Liver (tissue), 9 donors: ENCODE measurements around the gene DOCK9. TPM values are rescaled to one million over a fixed set of nuclear protein-coding genes. Genes with fewer than 3 reads are reported as not detected.

Source experiments
- DNase-seq: peaks from one replicate; pipeline ENCODE4 v3.0.0-alpha.2; 2017; ENCODE audit warnings: low spot score
- H3K27ac ChIP-seq, 2 donors: one replicate each; pipeline ENCODE4 v1.7.0; 2013; ENCODE audit warnings: inconsistent platforms in 2 of 2, low read length in 2 of 2, control low read depth in 1 of 2, low read depth in 1 of 2, mild to moderate bottlenecking in 1 of 2
- H3K27me3 ChIP-seq, 4 donors: one replicate each; pipeline versions ENCODE4 v1.6.1 to v1.7.0; 2013; ENCODE audit warnings: low read length in 3 of 4, inconsistent platforms in 1 of 4, mild to moderate bottlenecking in 1 of 4, moderate library complexity in 1 of 4; ENCODE audit not compliant: control insufficient read depth in 4 of 4, insufficient read depth in 4 of 4
- H3K36me3 ChIP-seq, 4 donors: one replicate each; pipeline versions ENCODE4 v1.6.1 to v1.7.0; 2013; ENCODE audit warnings: low read length in 3 of 4, mild to moderate bottlenecking in 3 of 4, low read depth in 1 of 4, moderate library complexity in 1 of 4; ENCODE audit not compliant: control insufficient read depth in 4 of 4, insufficient read depth in 3 of 4
- H3K4me1 ChIP-seq, 4 donors: one replicate each; pipeline versions ENCODE4 v1.6.1 to v1.7.0; 2013; ENCODE audit warnings: low read length in 3 of 4, mild to moderate bottlenecking in 3 of 4, moderate library complexity in 1 of 4; ENCODE audit not compliant: control insufficient read depth in 4 of 4, insufficient read depth in 4 of 4
- H3K4me3 ChIP-seq, 3 donors: one replicate each; pipeline versions ENCODE4 v1.6.1 to v1.7.0; 2013; ENCODE audit warnings: low read length in 3 of 3, control low read depth in 1 of 3, low read depth in 1 of 3, mild to moderate bottlenecking in 1 of 3
- H3K9ac ChIP-seq, 2 donors: one replicate each; pipeline ENCODE4 v1.7.0; 2013; ENCODE audit warnings: low read length in 2 of 2, mild to moderate bottlenecking in 2 of 2, moderate library complexity in 2 of 2, control low read depth in 1 of 2, low read depth in 1 of 2
- H3K9me3 ChIP-seq, 4 donors: one replicate each; pipeline versions ENCODE4 v1.6.1 to v1.7.0; 2013; ENCODE audit warnings: low read length in 3 of 4; ENCODE audit not compliant: control insufficient read depth in 4 of 4
- ATF3 ChIP-seq: IDR thresholded peaks from 2 replicates; pipeline ENCODE4 v1.6.1; 2016; ENCODE audit warnings: antibody characterized with exemption
- CTCF ChIP-seq: fragments of 150-350 bp; IDR thresholded peaks from 2 replicates; pipeline ENCODE4 v1.5.1; 2017; ENCODE audit warnings: improper control_type of control experiment, low read depth, low read length; ENCODE audit not compliant: missing input control
- EGR1 ChIP-seq, 2 donors: IDR thresholded peaks; 2 replicates each; pipeline ENCODE4 v1.6.1; 2016 to 2018; ENCODE audit warnings: antibody characterized with exemption in 2 of 2, low read depth in 2 of 2
- FOXA1 ChIP-seq: IDR thresholded peaks from 2 replicates; pipeline ENCODE4 v1.6.1; 2016; ENCODE audit warnings: antibody characterized with exemption
- FOXA2 ChIP-seq: IDR thresholded peaks from 2 replicates; pipeline ENCODE4 v1.6.1; 2016; ENCODE audit warnings: antibody characterized with exemption
- GABPA ChIP-seq, 2 donors: IDR thresholded peaks in 1 of 2; conservative IDR thresholded peaks in 1 of 2; 2 replicates each; pipeline ENCODE4 v1.6.1; 2016; ENCODE audit warnings: antibody characterized with exemption in 2 of 2, mild to moderate bottlenecking in 1 of 2, moderate library complexity in 1 of 2
- HNF4A ChIP-seq, 2 donors: conservative IDR thresholded peaks; 2 replicates each; pipeline ENCODE4 v1.6.1; 2016; ENCODE audit warnings: antibody characterized with exemption in 2 of 2, mild to moderate bottlenecking in 2 of 2
- HNF4G ChIP-seq: IDR thresholded peaks from 2 replicates; pipeline ENCODE4 v1.6.1; 2016; ENCODE audit warnings: antibody characterized with exemption
- JUND ChIP-seq, 2 donors: IDR thresholded peaks; 2 replicates each; pipeline ENCODE4 v1.6.1; 2016; ENCODE audit warnings: antibody characterized with exemption in 2 of 2
- MAX ChIP-seq: IDR thresholded peaks from 2 replicates; pipeline ENCODE4 v1.6.1; 2016; ENCODE audit warnings: antibody characterized with exemption
- NR2F2 ChIP-seq: IDR thresholded peaks from 2 replicates; pipeline ENCODE4 v1.6.1; 2016; ENCODE audit warnings: antibody characterized with exemption
- RAD21 ChIP-seq, 2 donors: IDR thresholded peaks; 2 replicates each; pipeline ENCODE4 v1.6.1; 2016; ENCODE audit warnings: antibody characterized with exemption in 2 of 2, mild to moderate bottlenecking in 2 of 2
- REST ChIP-seq: IDR thresholded peaks from 2 replicates; pipeline ENCODE4 v1.6.1; 2016; ENCODE audit warnings: antibody characterized with exemption, mild to moderate bottlenecking
- SP1 ChIP-seq: IDR thresholded peaks from 2 replicates; pipeline ENCODE4 v1.6.1; 2018; ENCODE audit warnings: antibody characterized with exemption, mild to moderate bottlenecking
- TAF1 ChIP-seq: conservative IDR thresholded peaks from 2 replicates; pipeline ENCODE4 v1.6.1; 2016; ENCODE audit warnings: antibody characterized with exemption, mild to moderate bottlenecking
- YY1 ChIP-seq: IDR thresholded peaks from 2 replicates; pipeline ENCODE4 v1.6.1; 2016; ENCODE audit warnings: antibody characterized with exemption, mild to moderate bottlenecking
- ZBTB33 ChIP-seq: IDR thresholded peaks from 2 replicates; pipeline ENCODE4 v1.6.1; 2016; ENCODE audit warnings: antibody characterized with exemption
- WGBS: extraction: QIAGEN DNeasy Blood & Tissue Kit; methylation state at CpG from one replicate; pipeline ENCODE4 v1.1.7; 2013; 5-methylcytosine and 5-hydroxymethylcytosine counted together
- polyA plus RNA-seq, 2 donors: library from polyadenylated mRNA; stranded (reverse) in 1 of 2; unstranded in 1 of 2; fragments of 200-250 nt in 1 of 2; fragments of >200 nt in 1 of 2; fragmentation: Nextera tagmentation in 1 of 2; extraction: Ambion mirVana in 1 of 2; gene quantifications; one replicate each; pipeline versions ENCODE4 v1.2.1 to v1.2.3, GENCODE V29; 2013 to 2015
- total RNA-seq, 2 donors: library from RNA; depleted of rRNA; stranded (reverse); fragments of >200 nt; gene quantifications; one replicate each; pipeline ENCODE4 v1.2.3, GENCODE V29; 2014
- donor health status: healthy.
- donor health status: healthy.
- donor health status: healthy.
- donor health status: healthy.
- donor health status: healthy.

The DOCK9 gene
- total and polyA plus RNA-seq, 4 donors, result 5.4 to 31.3 (median 10.6) TPM

- no peak overlapping the region for H3K9ac ChIP-seq
- no peaks in the 10 kb centered on the region for H3K27me3 ChIP-seq
- H3K4me1 ChIP-seq, result peaks cover 2 to 17% (median 10%) of the 10 kb centered on the region in 4 donors
- no peak for TF ChIP-seq GABPA (IDR thresholded peaks at IDR 0.05 in 1 of 2, conservative IDR thresholded peaks at IDR 0.05 in 1 of 2)
- no peak for TF ChIP-seq TAF1
- no peak for TF ChIP-seq REST
- no peak for TF ChIP-seq JUND (IDR thresholded peaks at IDR 0.05)
- TF ChIP-seq EGR1 (IDR thresholded peaks at IDR 0.05; ENCODE audit: low read depth in 2 of 2), result no peak
- no peak for TF ChIP-seq HNF4A (conservative IDR thresholded peaks at IDR 0.05)
- TF ChIP-seq ZBTB33, result no peak
- TF ChIP-seq SP1, result no peak
- TF ChIP-seq FOXA1, result no peak
- TF ChIP-seq YY1, result no peak
- no peak for TF ChIP-seq RAD21 (IDR thresholded peaks at IDR 0.05)
- no peak for TF ChIP-seq HNF4G
- TF ChIP-seq FOXA2, result no peak
- TF ChIP-seq NR2F2, result no peak
- no peak for TF ChIP-seq CTCF
- TF ChIP-seq ATF3, result no peak
- TF ChIP-seq MAX, result no peak
- no peak for DNase-seq
- no peak overlapping the region for H3K4me3 ChIP-seq
- no peaks in the 10 kb centered on the region for H3K9me3 ChIP-seq
- 84% methylated on average over 6 of the region's 6 CpGs for WGBS
- H3K36me3 ChIP-seq, result no peaks in the 10 kb centered on the region
- H3K27ac ChIP-seq, result no peak overlapping the region
These were observed 9.4 kb upstream of the DOCK9 start for GRCh38 chr13:98987275-98987674.
